Measurements from ENCODE around the gene ELAVL4. TPM values are rescaled to one million over a fixed set of nuclear protein-coding genes. Genes with fewer than 3 reads are reported as not detected.
"Not testable (repeated sequence)": the region's sequence is repeated elsewhere in the genome, so short reads cannot be mapped to it uniquely, and the experiment has no call there.

Gene ELAVL4
- total RNA-seq, 1 experiment from 2014 or later: not detected

GRCh38 chr1:50147191-50147850, 38.6 kb downstream of the ELAVL4 start:
- no peak for DNase-seq
- H3K36me3 ChIP-seq: no peaks in the 10 kb centered on the region
- H3K4me3 ChIP-seq: no peak overlapping the region
- H3K9me3 ChIP-seq (replicated peaks): no peaks in the 10 kb centered on the region
- H3K4me1 ChIP-seq: no peaks in the 10 kb centered on the region
- no peak overlapping the region for H3K27ac ChIP-seq
- H3K27me3 ChIP-seq: peaks cover 8% of the 10 kb centered on the region; the same call in 1 of the 2 replicates

- H3K4me3 ChIP-seq: no peak overlapping the region
- H3K36me3 ChIP-seq: no peaks in the 10 kb centered on the region
- peaks cover 10% of the 10 kb centered on the region; the same call in 1 of the 2 replicates for H3K27me3 ChIP-seq
- no peak for DNase-seq
- no peak overlapping the region for H3K27ac ChIP-seq
- H3K4me1 ChIP-seq: no peaks in the 10 kb centered on the region
- H3K9me3 ChIP-seq (replicated peaks): no peaks in the 10 kb centered on the region
Observed at GRCh38 chr1:50148142-50148923, 39.6 kb downstream of the ELAVL4 start.

GRCh38 chr1:50152236-50152635, 43.5 kb downstream of the ELAVL4 start:
- H3K36me3 ChIP-seq: no peaks in the 10 kb centered on the region
- no peak for DNase-seq
- H3K9me3 ChIP-seq (replicated peaks): no peaks in the 10 kb centered on the region
- H3K4me3 ChIP-seq: no peak overlapping the region
- peaks cover 33% of the 10 kb centered on the region for H3K27me3 ChIP-seq
- no peaks in the 10 kb centered on the region for H3K4me1 ChIP-seq
- H3K27ac ChIP-seq: no peak overlapping the region

- Histone ChIP-seq H3K27me3 (peaks cover 45% of the 10 kb centered on the region), H3K27ac (no peak overlapping the region), H3K4me1 (no peaks in the 10 kb centered on the region), H3K9me3 (replicated peaks) (no peaks in the 10 kb centered on the region), H3K36me3 (no peaks in the 10 kb centered on the region), H3K4me3 (no peak overlapping the region)
- DNase-seq: no peak
Observed at GRCh38 chr1:50155541-50155940, 46.8 kb downstream of the ELAVL4 start.

GRCh38 chr1:50156241-50157010, 47.7 kb downstream of the ELAVL4 start:
- Histone ChIP-seq H3K27ac (no peak overlapping the region), H3K27me3 (peaks cover 43% of the 10 kb centered on the region), H3K4me3 (no peak overlapping the region), H3K9me3 (replicated peaks) (no peaks in the 10 kb centered on the region), H3K4me1 (no peaks in the 10 kb centered on the region), H3K36me3 (no peaks in the 10 kb centered on the region)
- DNase-seq: no peak

- peaks cover 43% of the 10 kb centered on the region for H3K27me3 ChIP-seq
- no peak overlapping the region for H3K4me3 ChIP-seq
- H3K27ac ChIP-seq: no peak overlapping the region
- no peaks in the 10 kb centered on the region for H3K9me3 ChIP-seq (replicated peaks)
- H3K36me3 ChIP-seq: no peaks in the 10 kb centered on the region
- no peak for DNase-seq
- H3K4me1 ChIP-seq: no peaks in the 10 kb centered on the region
Observed at GRCh38 chr1:50157306-50157941, 48.7 kb downstream of the ELAVL4 start.

- H3K4me1 ChIP-seq: no peaks in the 10 kb centered on the region
- no peak overlapping the region for H3K27ac ChIP-seq
- H3K9me3 ChIP-seq (replicated peaks): no peaks in the 10 kb centered on the region
- no peaks in the 10 kb centered on the region for H3K36me3 ChIP-seq
- H3K27me3 ChIP-seq: peaks cover 40% of the 10 kb centered on the region
- H3K4me3 ChIP-seq: no peak overlapping the region
- DNase-seq: no peak
Observed at GRCh38 chr1:50158421-50158820, 49.7 kb downstream of the ELAVL4 start.

GRCh38 chr1:50163680-50164079, 55.0 kb downstream of the ELAVL4 start:
- Histone ChIP-seq H3K4me3 (no peak overlapping the region), H3K27me3 (peaks cover 6% of the 10 kb centered on the region), H3K27ac (no peak overlapping the region), H3K4me1 (no peaks in the 10 kb centered on the region), H3K36me3 (no peaks in the 10 kb centered on the region), H3K9me3 (replicated peaks) (no peaks in the 10 kb centered on the region)
- DNase-seq: no peak

- H3K4me1 ChIP-seq; H3K36me3 ChIP-seq; H3K27ac ChIP-seq; H3K27me3 ChIP-seq; DNase-seq; H3K4me3 ChIP-seq; H3K9me3 ChIP-seq (replicated peaks): not testable (repeated sequence)
Observed at GRCh38 chr1:50166351-50166750, 57.6 kb downstream of the ELAVL4 start.

- H3K36me3 ChIP-seq: no peaks in the 10 kb centered on the region
- H3K9me3 ChIP-seq (replicated peaks): no peaks in the 10 kb centered on the region
- H3K4me3 ChIP-seq: no peak overlapping the region
- DNase-seq: no peak
- no peak overlapping the region for H3K27ac ChIP-seq
- no peaks in the 10 kb centered on the region for H3K4me1 ChIP-seq
- no peaks in the 10 kb centered on the region for H3K27me3 ChIP-seq
Observed at GRCh38 chr1:50172299-50172698, 63.6 kb downstream of the ELAVL4 start.

GRCh38 chr1:50174101-50174500, 65.4 kb downstream of the ELAVL4 start:
- no peaks in the 10 kb centered on the region for H3K36me3 ChIP-seq
- H3K27ac ChIP-seq: no peak overlapping the region
- no peaks in the 10 kb centered on the region for H3K9me3 ChIP-seq (replicated peaks)
- H3K27me3 ChIP-seq: no peaks in the 10 kb centered on the region
- H3K4me3 ChIP-seq: no peak overlapping the region
- H3K4me1 ChIP-seq: no peaks in the 10 kb centered on the region
- DNase-seq: no peak

- H3K9me3 ChIP-seq (replicated peaks): no peaks in the 10 kb centered on the region
- no peaks in the 10 kb centered on the region for H3K36me3 ChIP-seq
- H3K4me3 ChIP-seq: no peak overlapping the region
- no peaks in the 10 kb centered on the region for H3K4me1 ChIP-seq
- H3K27ac ChIP-seq: no peak overlapping the region
- H3K27me3 ChIP-seq: no peaks in the 10 kb centered on the region
- DNase-seq: no peak
Observed at GRCh38 chr1:50175719-50176639, 67.3 kb downstream of the ELAVL4 start.

- no peak overlapping the region for H3K4me3 ChIP-seq
- no peak overlapping the region for H3K27ac ChIP-seq
- no peaks in the 10 kb centered on the region for H3K36me3 ChIP-seq
- DNase-seq: no peak
- H3K27me3 ChIP-seq: 0 out of 2 replicates have a peak, but pooled peaks cover under 1% of the 10 kb centered on the region
- no peaks in the 10 kb centered on the region for H3K9me3 ChIP-seq (replicated peaks)
- H3K4me1 ChIP-seq: no peaks in the 10 kb centered on the region
Observed at GRCh38 chr1:50177994-50178393, 69.3 kb downstream of the ELAVL4 start.

- Histone ChIP-seq H3K4me3 (no peak overlapping the region), H3K4me1 (no peaks in the 10 kb centered on the region), H3K27me3 (peaks cover 2% of the 10 kb centered on the region; the same call in 1 of the 2 replicates), H3K9me3 (replicated peaks) (no peaks in the 10 kb centered on the region), H3K27ac (no peak overlapping the region), H3K36me3 (no peaks in the 10 kb centered on the region)
- no peak for DNase-seq
Observed at GRCh38 chr1:50179639-50180038, 70.9 kb downstream of the ELAVL4 start.

Data from SJCRH30 (cell line).